22Rv1 (cell line): ENCODE measurements around the gene FRMD3.

ENCODE experiments used
- H3K27ac ChIP-seq: fragments of 450-650 bp; 2 replicates; pipeline ENCODE4 v1.5.1; 2017
- CTCF ChIP-seq: fragments of 450-650 bp; IDR thresholded peaks from 2 replicates; pipeline ENCODE4 v1.5.1; 2017; ENCODE audit warnings: mild to moderate bottlenecking
- ZFX ChIP-seq: fragments of 450-650 bp; IDR thresholded peaks from 2 replicates; pipeline ENCODE4 v1.6.1; 2017; ENCODE audit warnings: antibody characterized with exemption, borderline replicate concordance

FRMD3 gene

DNA sequence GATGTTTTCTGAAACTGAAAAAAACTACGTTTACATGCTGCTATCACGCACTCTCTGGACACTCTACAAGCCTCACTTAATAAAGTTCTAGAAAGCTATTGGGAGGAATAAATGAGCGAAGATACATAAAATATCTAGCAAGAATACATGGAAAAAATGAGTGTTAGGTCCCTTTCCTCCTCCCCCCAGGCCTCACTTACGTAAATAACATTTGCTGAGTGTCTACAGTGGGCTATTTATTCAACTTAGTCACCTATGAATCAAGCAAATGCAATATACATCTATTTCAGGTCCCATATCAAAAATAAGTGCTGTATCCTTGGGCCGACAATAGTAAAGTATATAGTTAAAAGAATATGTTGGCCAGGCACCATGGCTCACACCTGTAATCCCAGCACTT, 62.5 kb downstream of the FRMD3 start:
- H3K27ac ChIP-seq: no peak overlapping the region
- TF ChIP-seq ZFX (no peak), CTCF (no peak)

- TF ChIP-seq CTCF (no peak), ZFX (no peak)
- no peak overlapping the region for H3K27ac ChIP-seq
These were observed 63.6 kb downstream of the FRMD3 start for GRCh38 chr9:83474631-83475030.

GRCh38 chr9:83473488-83473971, 64.7 kb downstream of the FRMD3 start:
- no peak for TF ChIP-seq ZFX
- TF ChIP-seq CTCF: no peak
- H3K27ac ChIP-seq: no peak overlapping the region

- no peak for TF ChIP-seq CTCF
- no peak for TF ChIP-seq ZFX
- no peak overlapping the region for H3K27ac ChIP-seq
These were observed 65.4 kb downstream of the FRMD3 start for GRCh38 chr9:83472764-83473163.

DNA sequence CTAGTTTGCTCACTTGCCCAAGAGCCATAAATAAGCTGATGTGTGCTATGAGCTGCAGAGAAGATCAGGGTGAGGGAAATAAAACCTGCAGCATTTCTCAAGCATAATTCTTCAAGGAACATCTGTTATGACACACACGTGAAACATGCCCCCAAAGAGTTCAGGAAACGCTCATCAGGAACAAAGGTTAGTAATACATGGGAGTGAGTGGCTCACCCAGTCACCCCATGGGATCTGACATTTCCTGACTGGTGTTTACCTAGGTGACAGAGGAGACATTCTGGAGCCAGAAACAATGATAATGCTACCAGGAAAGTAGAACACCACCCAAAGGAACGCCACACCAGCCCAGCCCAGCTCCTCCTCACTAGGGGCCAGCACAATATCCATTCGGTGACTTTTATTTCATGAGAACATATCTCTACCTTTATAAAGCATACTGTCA, 66.0 kb downstream of the FRMD3 start:
- no peak overlapping the region for H3K27ac ChIP-seq
- TF ChIP-seq ZFX (no peak), CTCF (no peak)

- H3K27ac ChIP-seq: no peak overlapping the region
- TF ChIP-seq CTCF (no peak), ZFX (no peak)
These were observed 67.0 kb downstream of the FRMD3 start for GRCh38 chr9:83471241-83471640.

- TF ChIP-seq ZFX (no peak), CTCF (no peak)
- no peak overlapping the region for H3K27ac ChIP-seq
These were observed 68.5 kb downstream of the FRMD3 start for GRCh38 chr9:83469722-83470121.
